ENCODE results near the gene MSMO1.
A peak's percentile ranks its signal among the peaks of the same experiment; 100 is the strongest.
"Not testable (repeated sequence)": the region's sequence is repeated elsewhere in the genome, so short reads cannot be mapped to it uniquely, and the experiment has no call there.

Gene MSMO1

DNA sequence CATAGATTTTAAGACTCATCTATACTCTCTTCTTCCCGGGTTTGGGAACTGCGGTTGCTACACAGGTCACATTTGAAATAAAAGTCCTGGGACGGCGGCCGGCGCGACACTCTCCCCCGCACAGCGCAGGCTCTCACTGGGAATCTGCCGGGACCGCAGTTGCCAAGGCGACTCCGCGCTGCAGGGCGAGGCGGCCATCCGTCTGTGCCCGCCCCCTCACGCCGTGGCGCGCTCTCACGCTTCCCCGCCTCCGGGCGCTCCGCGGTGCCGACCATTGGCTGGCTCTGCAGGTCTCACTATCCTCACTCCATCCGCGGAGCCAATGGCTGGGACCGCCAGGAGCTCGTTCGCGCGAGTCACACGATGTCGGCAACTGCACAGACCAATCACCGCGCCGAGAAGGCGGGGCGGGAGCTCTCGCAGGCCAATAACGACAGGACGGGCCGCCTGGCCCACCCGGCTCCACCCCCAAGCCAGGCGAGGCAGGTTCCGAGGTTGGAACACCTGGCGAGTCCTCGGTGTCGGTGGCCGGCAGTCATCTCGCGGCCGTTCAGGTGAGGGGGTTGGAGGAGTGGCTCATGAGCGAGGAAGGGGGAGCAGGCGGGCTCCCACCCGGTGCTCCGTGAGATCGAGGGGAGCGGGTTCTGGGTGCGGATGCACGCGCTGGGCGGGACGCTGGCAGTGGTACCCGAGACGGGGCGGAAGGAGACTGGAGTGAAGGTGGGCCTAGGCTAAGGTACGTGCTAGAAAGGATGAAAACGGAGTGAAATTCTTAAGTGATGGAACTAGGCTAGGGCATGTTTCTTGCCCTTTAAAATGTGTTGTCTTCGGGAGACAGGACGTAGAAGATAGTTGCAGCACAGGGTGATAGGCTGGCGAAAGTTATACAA is at the start of gene MSMO1:
Gene MSMO1 (plus strand): TSS at position 459 of the 890 bp plus-strand sequence. CDS start 5,702 bp downstream, outside the sequence.
- H3K36me3 ChIP-seq (ENCODE audit: control insufficient read depth, insufficient read depth, low read length), result no peaks in the 10 kb centered on the region
- H3K4me3 ChIP-seq (ENCODE audit: low read depth, low read length), result peak within 1 kb of the TSS; percentile 99
- no peaks in the 10 kb centered on the region for H3K27me3 ChIP-seq (ENCODE audit: control insufficient read depth, insufficient read depth, low read length)
- H3K4me1 ChIP-seq (ENCODE audit: control insufficient read depth, insufficient read depth, low read length), result peaks cover 11% of the 10 kb centered on the region
- H3K9me3 ChIP-seq (ENCODE audit: control insufficient read depth, insufficient read depth, low read length), result no peaks in the 10 kb centered on the region
- peak within 1 kb of the TSS; percentile 93 for H3K9ac ChIP-seq (ENCODE audit: low read depth, low read length)

DNA sequence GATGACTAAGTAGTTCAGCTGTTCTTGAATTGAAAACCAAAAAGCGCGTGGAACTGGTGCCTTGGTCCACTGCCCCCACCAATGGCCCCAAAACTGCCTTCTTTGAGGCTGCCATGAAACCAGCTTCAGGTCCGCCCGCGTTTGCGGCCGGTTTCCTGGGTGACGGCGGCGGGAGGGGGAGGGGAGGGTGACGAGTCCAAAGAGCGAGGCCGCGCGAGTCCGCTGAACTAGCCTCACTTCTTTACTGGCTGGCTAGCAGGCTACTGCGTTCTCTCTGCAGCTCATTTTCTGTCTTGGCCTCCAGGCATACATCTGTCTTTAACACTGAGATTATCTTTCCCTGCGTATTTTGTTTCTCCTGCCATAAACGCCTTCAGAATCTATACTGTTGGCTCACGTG is 47.9 kb upstream of the MSMO1 start:
- not testable (repeated sequence) for H3K4me1 ChIP-seq (ENCODE audit: control insufficient read depth, insufficient read depth, low read length); H3K9ac ChIP-seq (ENCODE audit: low read depth, low read length); H3K27me3 ChIP-seq (ENCODE audit: control insufficient read depth, insufficient read depth, low read length); H3K36me3 ChIP-seq (ENCODE audit: control insufficient read depth, insufficient read depth, low read length); H3K9me3 ChIP-seq (ENCODE audit: control insufficient read depth, insufficient read depth, low read length); H3K4me3 ChIP-seq (ENCODE audit: low read depth, low read length)

DNA sequence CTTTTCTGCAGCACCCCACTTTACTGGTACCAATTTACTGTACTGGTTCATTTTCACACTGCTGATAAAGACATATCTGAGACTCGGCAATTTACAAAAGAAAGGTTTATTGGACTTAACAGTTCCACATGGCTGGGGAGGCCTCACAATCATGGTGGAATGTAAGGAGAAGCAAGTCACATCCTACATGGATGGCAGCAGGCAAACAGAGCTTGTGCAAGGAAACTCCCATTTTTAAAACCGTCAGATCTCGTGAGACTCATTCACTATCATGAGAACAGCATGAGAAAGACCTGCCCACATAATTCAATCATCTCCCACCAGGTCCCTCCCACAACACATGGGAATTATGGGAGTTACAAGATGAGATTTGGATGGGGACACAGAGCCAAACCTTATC is 42.8 kb upstream of the MSMO1 start:
- H3K4me3 ChIP-seq (ENCODE audit: low read depth, low read length); H3K9ac ChIP-seq (ENCODE audit: low read depth, low read length); H3K27me3 ChIP-seq (ENCODE audit: control insufficient read depth, insufficient read depth, low read length); H3K9me3 ChIP-seq (ENCODE audit: control insufficient read depth, insufficient read depth, low read length); H3K36me3 ChIP-seq (ENCODE audit: control insufficient read depth, insufficient read depth, low read length); H3K4me1 ChIP-seq (ENCODE audit: control insufficient read depth, insufficient read depth, low read length): not testable (repeated sequence)

DNA sequence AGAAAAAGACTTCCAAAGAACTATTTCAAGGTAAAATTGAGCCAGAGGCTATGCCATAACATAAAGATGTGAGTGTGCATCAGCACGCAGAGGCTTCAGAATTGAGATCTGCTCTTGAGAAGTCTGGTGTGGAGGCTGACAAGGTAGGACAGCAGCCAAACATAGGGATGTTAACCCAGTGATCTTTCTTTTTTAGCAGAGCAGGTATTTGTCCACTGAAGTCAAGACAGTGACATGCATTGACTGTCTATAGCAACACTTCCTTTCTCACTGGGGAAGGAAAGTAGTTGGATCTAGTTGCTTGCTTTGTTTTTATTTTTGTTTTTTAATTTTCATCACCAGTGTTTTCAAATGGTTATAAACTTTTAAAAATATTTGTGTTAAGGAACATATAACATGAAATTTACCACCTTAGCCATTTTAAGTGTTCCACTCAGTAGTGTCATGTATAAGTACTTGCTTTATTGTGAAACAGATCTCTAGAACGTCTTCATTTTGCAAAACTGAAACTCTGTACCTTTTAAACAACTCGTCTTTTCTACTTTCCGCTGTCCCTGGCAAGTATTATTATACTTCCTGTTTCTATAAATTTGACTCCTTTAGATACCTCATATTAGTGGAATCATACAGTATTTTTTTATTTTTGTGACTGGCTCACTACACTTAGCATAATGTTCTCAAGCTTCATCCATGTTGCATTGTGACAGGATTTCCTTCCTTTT is 40.7 kb upstream of the MSMO1 start:
- H3K4me1 ChIP-seq (ENCODE audit: control insufficient read depth, insufficient read depth, low read length); H3K9me3 ChIP-seq (ENCODE audit: control insufficient read depth, insufficient read depth, low read length); H3K4me3 ChIP-seq (ENCODE audit: low read depth, low read length); H3K9ac ChIP-seq (ENCODE audit: low read depth, low read length); H3K36me3 ChIP-seq (ENCODE audit: control insufficient read depth, insufficient read depth, low read length); H3K27me3 ChIP-seq (ENCODE audit: control insufficient read depth, insufficient read depth, low read length): not testable (repeated sequence)

DNA sequence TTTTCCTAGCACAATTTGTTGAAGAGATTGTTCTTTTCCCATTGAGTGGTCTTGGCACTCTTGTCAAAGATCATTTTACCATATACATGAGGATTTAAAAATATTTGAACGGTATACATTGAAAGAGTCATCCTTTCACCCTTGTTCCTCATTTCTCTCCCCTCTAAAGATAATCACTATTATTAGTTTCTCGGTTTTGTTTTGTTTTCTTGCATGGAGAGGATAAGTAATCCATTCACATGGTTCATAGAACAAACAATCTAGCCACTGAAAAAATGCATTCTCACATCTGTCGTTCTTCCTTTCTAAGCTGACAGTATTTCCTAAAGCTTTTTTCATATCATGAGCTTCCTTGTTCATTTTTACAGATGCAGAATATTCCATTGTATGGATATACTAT is 39.2 kb upstream of the MSMO1 start:
- H3K9ac ChIP-seq (ENCODE audit: low read depth, low read length), result no peak overlapping the region
- no peak overlapping the region for H3K4me3 ChIP-seq (ENCODE audit: low read depth, low read length)
- no peaks in the 10 kb centered on the region for H3K9me3 ChIP-seq (ENCODE audit: control insufficient read depth, insufficient read depth, low read length)
- H3K36me3 ChIP-seq (ENCODE audit: control insufficient read depth, insufficient read depth, low read length), result peaks cover 3% of the 10 kb centered on the region
- no peaks in the 10 kb centered on the region for H3K4me1 ChIP-seq (ENCODE audit: control insufficient read depth, insufficient read depth, low read length)
- no peaks in the 10 kb centered on the region for H3K27me3 ChIP-seq (ENCODE audit: control insufficient read depth, insufficient read depth, low read length)

DNA sequence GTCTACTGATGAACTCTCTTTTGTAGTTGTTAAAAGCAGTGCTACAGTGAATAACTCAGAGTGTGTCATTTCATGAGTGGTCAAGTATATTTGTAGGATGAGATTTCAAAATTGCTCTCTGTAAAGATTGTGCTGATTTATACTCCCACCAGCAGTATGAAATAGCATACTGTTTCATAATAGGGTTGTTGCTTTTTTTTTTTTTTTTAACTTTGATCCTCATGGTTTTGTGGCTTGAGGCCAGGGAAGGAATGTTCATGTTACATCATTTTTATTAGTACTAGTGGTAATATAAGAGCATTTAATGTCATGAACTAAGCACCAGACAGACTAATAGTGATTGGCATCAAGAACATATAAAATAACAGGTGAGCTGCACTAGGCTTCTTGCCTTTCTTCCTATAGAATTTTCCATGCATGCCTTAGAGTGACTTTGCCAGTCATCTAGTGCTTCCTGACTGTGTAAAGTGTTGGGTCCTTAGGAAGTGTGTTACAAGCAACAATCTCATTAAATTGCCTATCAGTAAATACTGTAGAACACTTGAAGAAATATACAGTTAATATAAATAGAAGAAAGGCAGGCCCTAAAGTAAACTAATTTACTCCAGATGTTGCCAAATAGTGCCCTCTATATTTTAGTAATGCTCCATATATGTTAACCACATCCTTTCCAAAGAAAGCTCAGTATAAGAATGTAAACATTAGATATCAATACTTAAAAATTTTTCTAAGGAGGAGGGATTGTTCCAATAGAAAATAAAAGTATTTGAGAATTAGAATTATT is 38.6 kb upstream of the MSMO1 start:
- Histone ChIP-seq H3K27me3 (ENCODE audit: control insufficient read depth, insufficient read depth, low read length) (no peaks in the 10 kb centered on the region), H3K36me3 (ENCODE audit: control insufficient read depth, insufficient read depth, low read length) (no peaks in the 10 kb centered on the region), H3K4me1 (ENCODE audit: control insufficient read depth, insufficient read depth, low read length) (no peaks in the 10 kb centered on the region), H3K4me3 (ENCODE audit: low read depth, low read length) (no peak overlapping the region), H3K9ac (ENCODE audit: low read depth, low read length) (no peak overlapping the region), H3K9me3 (ENCODE audit: control insufficient read depth, insufficient read depth, low read length) (no peaks in the 10 kb centered on the region)

DNA sequence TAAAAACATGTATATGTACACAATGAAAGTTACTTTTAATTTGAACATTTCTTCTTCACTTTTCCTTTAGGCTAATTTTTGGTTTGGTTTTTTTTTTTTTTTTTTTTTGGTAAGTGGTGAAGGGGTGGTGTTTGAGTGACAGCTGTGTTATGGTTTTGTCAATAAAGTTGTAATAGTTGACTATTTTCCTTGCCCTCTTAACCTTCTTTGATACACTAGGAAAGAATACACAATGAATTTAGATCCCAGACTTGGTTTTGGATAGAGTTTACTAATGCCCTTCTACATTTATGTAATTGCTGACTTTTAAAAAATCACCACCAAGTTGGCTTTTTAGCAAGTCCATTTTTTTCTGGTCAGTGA is 38.1 kb upstream of the MSMO1 start:
- Histone ChIP-seq H3K4me1 (ENCODE audit: control insufficient read depth, insufficient read depth, low read length) (peaks cover 4% of the 10 kb centered on the region), H3K9ac (ENCODE audit: low read depth, low read length) (no peak overlapping the region), H3K36me3 (ENCODE audit: control insufficient read depth, insufficient read depth, low read length) (no peaks in the 10 kb centered on the region)

DNA sequence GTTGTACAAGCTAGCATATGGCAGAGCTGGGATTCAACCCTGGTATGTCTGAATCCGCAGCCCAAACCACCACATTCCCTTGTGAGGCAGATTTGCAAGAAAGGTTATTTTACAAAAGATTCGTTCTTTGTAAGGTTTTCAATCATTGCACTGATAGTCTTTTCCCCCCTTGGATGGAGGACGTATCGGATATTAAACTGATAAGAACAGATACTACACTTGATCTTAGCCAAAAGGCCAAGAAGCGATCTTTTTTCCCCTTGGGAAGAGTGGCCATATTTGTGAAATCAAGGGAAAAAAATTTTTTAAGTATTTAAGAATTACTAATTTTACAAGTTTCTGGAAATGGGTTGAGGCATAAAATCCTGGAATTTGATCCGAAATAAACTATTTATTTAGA is 34.4 kb upstream of the MSMO1 start:
- H3K27me3 ChIP-seq (ENCODE audit: control insufficient read depth, insufficient read depth, low read length), result no peaks in the 10 kb centered on the region
- H3K9ac ChIP-seq (ENCODE audit: low read depth, low read length), result no peak overlapping the region
- peaks cover 4% of the 10 kb centered on the region for H3K4me1 ChIP-seq (ENCODE audit: control insufficient read depth, insufficient read depth, low read length)
- peaks cover 2% of the 10 kb centered on the region for H3K36me3 ChIP-seq (ENCODE audit: control insufficient read depth, insufficient read depth, low read length)
- H3K4me3 ChIP-seq (ENCODE audit: low read depth, low read length), result no peak overlapping the region
- H3K9me3 ChIP-seq (ENCODE audit: control insufficient read depth, insufficient read depth, low read length), result no peaks in the 10 kb centered on the region

More for the DNA sequence above, 38.1 kb upstream of the MSMO1 start:
- H3K27me3 ChIP-seq (ENCODE audit: control insufficient read depth, insufficient read depth, low read length), result no peaks in the 10 kb centered on the region
- no peak overlapping the region for H3K4me3 ChIP-seq (ENCODE audit: low read depth, low read length)
- H3K9me3 ChIP-seq (ENCODE audit: control insufficient read depth, insufficient read depth, low read length), result no peaks in the 10 kb centered on the region

DNA sequence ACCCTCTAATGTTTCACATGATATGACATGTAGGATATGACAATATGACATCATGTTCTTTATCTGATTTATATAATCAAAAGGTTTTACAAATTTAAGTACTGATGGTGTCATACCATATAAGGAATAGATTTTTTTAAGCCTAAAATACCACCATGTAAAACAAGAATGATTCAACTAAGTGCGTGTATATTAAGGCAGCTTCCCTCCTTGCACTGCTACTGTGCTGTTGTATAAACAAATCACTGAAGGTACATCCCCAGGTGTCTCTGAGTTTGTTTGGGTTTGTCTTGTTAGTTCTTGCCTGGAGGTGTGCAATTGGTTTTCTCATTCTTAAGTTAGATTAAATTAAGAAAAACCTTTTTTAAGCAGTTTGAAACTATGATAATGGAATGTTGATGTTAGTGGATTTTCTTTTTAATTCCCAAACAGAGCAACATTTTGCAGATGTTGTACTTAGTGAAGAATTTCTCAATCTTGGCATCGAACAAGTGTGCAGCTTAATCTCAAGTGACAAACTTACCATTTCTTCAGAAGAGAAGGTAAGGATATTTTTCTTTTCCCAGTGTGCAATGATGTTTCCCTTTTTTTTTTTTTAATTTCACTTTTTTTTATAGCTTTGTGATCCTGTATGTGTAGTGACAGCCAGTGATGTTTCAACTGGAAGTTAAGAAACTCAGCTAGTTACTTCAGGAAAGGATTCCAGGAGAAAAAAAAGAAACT is 33.4 kb upstream of the MSMO1 start:
- Histone ChIP-seq H3K9ac (ENCODE audit: low read depth, low read length) (no peak overlapping the region), H3K36me3 (ENCODE audit: control insufficient read depth, insufficient read depth, low read length) (peaks cover 2% of the 10 kb centered on the region), H3K9me3 (ENCODE audit: control insufficient read depth, insufficient read depth, low read length) (no peaks in the 10 kb centered on the region), H3K4me1 (ENCODE audit: control insufficient read depth, insufficient read depth, low read length) (peaks cover 4% of the 10 kb centered on the region), H3K4me3 (ENCODE audit: low read depth, low read length) (no peak overlapping the region), H3K27me3 (ENCODE audit: control insufficient read depth, insufficient read depth, low read length) (no peaks in the 10 kb centered on the region)

DNA sequence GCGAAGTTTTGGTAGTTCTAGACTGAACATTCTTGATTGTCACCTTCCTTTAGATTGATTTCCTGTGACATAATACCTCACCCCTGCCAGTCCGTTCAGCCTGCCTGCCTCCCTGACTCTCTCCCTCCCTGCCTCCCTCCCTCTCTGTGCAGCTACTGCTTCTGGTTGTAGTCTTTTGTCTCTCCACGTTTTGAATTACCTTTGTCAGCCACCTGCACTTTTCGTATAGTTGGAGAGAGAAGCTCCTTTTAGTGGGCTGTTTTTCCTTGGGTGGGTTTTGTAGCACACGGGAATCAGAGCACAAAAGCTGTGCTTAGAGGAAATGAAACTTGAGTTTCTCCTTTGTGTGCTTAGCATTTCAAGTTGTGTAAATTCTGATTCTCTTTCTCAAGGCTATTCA is 32.6 kb upstream of the MSMO1 start:
- no peak overlapping the region for H3K4me3 ChIP-seq (ENCODE audit: low read depth, low read length)
- no peaks in the 10 kb centered on the region for H3K27me3 ChIP-seq (ENCODE audit: control insufficient read depth, insufficient read depth, low read length)
- no peak overlapping the region for H3K9ac ChIP-seq (ENCODE audit: low read depth, low read length)
- peaks cover 2% of the 10 kb centered on the region for H3K36me3 ChIP-seq (ENCODE audit: control insufficient read depth, insufficient read depth, low read length)
- peaks cover 4% of the 10 kb centered on the region for H3K4me1 ChIP-seq (ENCODE audit: control insufficient read depth, insufficient read depth, low read length)
- no peaks in the 10 kb centered on the region for H3K9me3 ChIP-seq (ENCODE audit: control insufficient read depth, insufficient read depth, low read length)

DNA sequence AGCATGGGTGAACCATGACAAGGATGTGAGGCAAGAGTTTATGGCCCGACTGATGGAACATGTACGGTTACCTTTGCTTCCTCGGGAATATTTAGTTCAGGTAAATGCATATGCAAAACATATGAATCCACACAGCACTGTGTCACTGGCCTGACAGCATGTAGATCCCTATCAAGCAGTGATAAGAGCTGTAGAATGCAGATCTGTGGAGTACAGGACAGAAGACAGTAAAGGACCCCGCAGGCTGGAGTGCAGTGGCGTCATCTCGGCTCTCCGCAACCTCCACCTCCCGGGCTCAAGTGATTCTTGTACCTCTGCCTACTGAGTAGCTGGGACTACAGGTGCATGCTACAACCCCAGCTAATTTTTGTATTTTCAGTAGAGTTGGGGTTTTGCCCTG is 29.8 kb upstream of the MSMO1 start:
- Histone ChIP-seq H3K4me3 (ENCODE audit: low read depth, low read length) (no peak overlapping the region), H3K36me3 (ENCODE audit: control insufficient read depth, insufficient read depth, low read length) (peaks cover 2% of the 10 kb centered on the region), H3K9ac (ENCODE audit: low read depth, low read length) (no peak overlapping the region)

More for the DNA sequence above, 29.8 kb upstream of the MSMO1 start:
- H3K9me3 ChIP-seq (ENCODE audit: control insufficient read depth, insufficient read depth, low read length), result no peaks in the 10 kb centered on the region
- peaks cover 4% of the 10 kb centered on the region for H3K4me1 ChIP-seq (ENCODE audit: control insufficient read depth, insufficient read depth, low read length)
- H3K27me3 ChIP-seq (ENCODE audit: control insufficient read depth, insufficient read depth, low read length), result no peaks in the 10 kb centered on the region

Data from iPS-15b (cell line).